HG03354 (cell line): Measurements from ENCODE around the gene CEP83.

ENCODE experiments used
- ATAC-seq: cut with Tn5 transposase; IDR thresholded peaks from one replicate; pipeline ENCODE4 v1.9.1; 2021; ENCODE audit warnings: mild to moderate bottlenecking; ENCODE audit not compliant: unreplicated experiment, poor library complexity, severe bottlenecking

The CEP83 gene

DNA sequence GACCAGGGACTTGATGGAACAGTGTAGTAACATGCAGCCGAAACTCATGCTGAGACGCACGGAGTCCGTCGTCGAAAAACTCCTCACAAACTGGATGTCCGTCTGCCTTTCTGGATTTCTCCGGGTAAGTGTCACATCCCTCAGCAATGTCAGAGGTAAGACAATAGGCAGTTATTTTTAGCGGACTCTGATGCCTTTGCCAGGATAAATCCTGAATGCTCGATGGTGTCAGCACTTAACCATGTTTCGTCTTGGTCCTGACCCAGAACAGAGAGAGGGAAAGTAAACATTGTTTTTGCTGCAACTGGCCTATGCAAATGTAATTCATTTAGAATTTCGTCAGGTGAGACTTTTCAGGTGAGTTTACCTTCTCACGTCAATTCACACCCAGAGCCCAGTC, 198.9 kb downstream of the CEP83 start:
- ATAC-seq, result no peak

DNA sequence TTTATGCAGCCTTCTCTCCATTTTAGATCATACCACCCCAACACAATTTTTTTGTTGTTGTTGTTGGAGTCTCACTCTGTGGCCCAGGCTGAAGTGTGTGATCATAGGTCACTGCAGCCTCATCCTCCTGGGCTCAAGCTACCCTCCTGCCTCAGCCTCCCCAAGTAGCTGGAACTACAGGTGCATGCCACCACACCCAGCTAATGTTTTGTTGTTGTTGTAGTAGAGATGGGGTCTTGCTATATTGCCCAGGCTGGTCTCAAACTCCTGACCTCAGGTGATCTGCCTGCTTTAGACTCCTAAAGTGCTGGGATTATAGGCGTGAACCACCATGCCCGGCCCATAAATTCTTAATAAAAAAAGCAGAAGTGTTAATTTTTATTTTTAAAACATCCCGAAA, 199.7 kb downstream of the CEP83 start:
- ATAC-seq, result no peak

DNA sequence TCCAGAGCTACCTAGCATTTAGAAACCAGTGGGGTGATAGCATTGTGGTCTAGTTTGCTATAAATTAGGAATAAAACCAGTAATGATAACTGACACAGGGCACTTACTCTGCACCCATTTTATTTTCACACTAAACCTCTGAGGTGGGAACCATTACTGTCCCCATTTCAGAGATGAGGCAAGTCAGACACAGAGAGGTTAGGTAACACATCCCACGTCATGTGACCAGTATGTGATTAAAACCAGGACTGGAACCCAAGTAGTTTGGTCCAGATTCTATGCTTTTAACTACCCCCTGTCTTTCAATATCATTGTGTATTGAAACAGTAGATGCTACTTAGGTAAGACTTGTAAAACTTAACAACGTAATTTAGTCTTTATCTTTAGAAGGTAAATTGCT, 201.1 kb downstream of the CEP83 start:
- ATAC-seq, result peak; percentile 54
